Liver (tissue), 4 donors: ENCODE measurements around the gene IRAK4. TPM values are rescaled to one million over a fixed set of nuclear protein-coding genes. Genes with fewer than 3 reads are reported as not detected.

Source experiments
- polyA plus RNA-seq, 2 donors: library from polyadenylated mRNA; stranded (reverse) in 1 of 2; unstranded in 1 of 2; fragments of 200-250 nt in 1 of 2; fragments of >200 nt in 1 of 2; fragmentation: Nextera tagmentation in 1 of 2; extraction: Ambion mirVana in 1 of 2; gene quantifications; one replicate each; pipeline versions ENCODE4 v1.2.1 to v1.2.3, GENCODE V29; 2013 to 2015
- total RNA-seq, 2 donors: library from RNA; depleted of rRNA; stranded (reverse); fragments of >200 nt; gene quantifications; one replicate each; pipeline ENCODE4 v1.2.3, GENCODE V29; 2014
- donor health status: healthy.
- donor health status: healthy.
- donor health status: healthy.

IRAK4 gene
- total and polyA plus RNA-seq, 4 donors: 5.0 to 19.1 (median 7.7) TPM

Other genes starting within 250 kb of the IRAK4 start
- gene ADAMTS20, start 206.7 kb upstream of the IRAK4 start, total RNA-seq: under 1 TPM in 1 of 2 donors, not detected in 1; 0.05 TPM
- gene ADAMTS20, start 206.7 kb upstream of the IRAK4 start, polyA plus RNA-seq: not detected
- gene PUS7L, start 161 bp upstream of the IRAK4 start, total RNA-seq: 1 to 10 TPM; 6.8 to 9.2 TPM
- 1 to 10 TPM; 1.7 to 7.7 TPM for gene PUS7L, start 161 bp upstream of the IRAK4 start, polyA plus RNA-seq
- gene TWF1, start 47.4 kb downstream of the IRAK4 start, total RNA-seq: 10 to 100 TPM; 31.3 to 32.5 TPM
- gene TWF1, start 47.4 kb downstream of the IRAK4 start, polyA plus RNA-seq: 10 to 100 TPM; 25.6 to 30.7 TPM
- gene TMEM117, start 77.1 kb downstream of the IRAK4 start, total RNA-seq: 1 to 10 TPM; 5.0 to 5.9 TPM
- gene TMEM117, start 77.1 kb downstream of the IRAK4 start, polyA plus RNA-seq: 1 to 10 TPM; 2.0 to 2.8 TPM